ENCODE measurements around the gene PHF21A.

- no peak for TF ChIP-seq JUND (IDR thresholded peaks at IDR 0.05; ENCODE audit: low read depth, low read length)
- TF ChIP-seq PML (IDR thresholded peaks at IDR 0.05; ENCODE audit: low read length) = no peak
- no peak for TF ChIP-seq MAX (IDR thresholded peaks at IDR 0.05; ENCODE audit: low read depth, low read length)
- TF ChIP-seq BCLAF1 (IDR thresholded peaks at IDR 0.05) = no peak
- no peak for TF ChIP-seq SUZ12 (IDR thresholded peaks at IDR 0.05; ENCODE audit: unreplicated experiment)
- no peak for TF ChIP-seq ZNF274 (IDR thresholded peaks at IDR 0.05; ENCODE audit: insufficient read depth, insufficient read length)
- TF ChIP-seq JUNB (IDR thresholded peaks at IDR 0.05) = no peak
- TF ChIP-seq TAF1 (IDR thresholded peaks at IDR 0.05; ENCODE audit: borderline replicate concordance, low read depth, low read length) = no peak
- no peak for TF ChIP-seq RB1 (IDR thresholded peaks at IDR 0.05; ENCODE audit: borderline replicate concordance)
- TF ChIP-seq CBX5 (IDR thresholded peaks at IDR 0.05; ENCODE audit: low read depth) = no peak
- TF ChIP-seq LARP7 (IDR thresholded peaks at IDR 0.05) = no peak
- no peak for TF ChIP-seq CTCF (IDR thresholded peaks at IDR 0.05 in 2 of 3, conservative IDR thresholded peaks at IDR 0.05 in 1 of 3; ENCODE audit: control insufficient read depth in 2 of 3, extremely low read depth in 1 of 3, insufficient read depth in 1 of 3, low read depth in 3 of 3, low read length in 3 of 3)
- no peak for TF ChIP-seq CREM (IDR thresholded peaks at IDR 0.05; ENCODE audit: low read depth)
- TF ChIP-seq SKIL (IDR thresholded peaks at IDR 0.05; ENCODE audit: low read depth, poor library complexity, severe bottlenecking) = no peak
These were observed 185.7 kb downstream of the PHF21A start for GRCh38 chr11:45935349-45936064.

Data from GM12878 (cell line).